Measurements from ENCODE around the gene BOC. TPM values are rescaled to one million over a fixed set of nuclear protein-coding genes. Genes with fewer than 3 reads are reported as not detected.

Gene BOC
- total RNA-seq, 1 experiment from 2014 or later: 3.5 TPM

DNA sequence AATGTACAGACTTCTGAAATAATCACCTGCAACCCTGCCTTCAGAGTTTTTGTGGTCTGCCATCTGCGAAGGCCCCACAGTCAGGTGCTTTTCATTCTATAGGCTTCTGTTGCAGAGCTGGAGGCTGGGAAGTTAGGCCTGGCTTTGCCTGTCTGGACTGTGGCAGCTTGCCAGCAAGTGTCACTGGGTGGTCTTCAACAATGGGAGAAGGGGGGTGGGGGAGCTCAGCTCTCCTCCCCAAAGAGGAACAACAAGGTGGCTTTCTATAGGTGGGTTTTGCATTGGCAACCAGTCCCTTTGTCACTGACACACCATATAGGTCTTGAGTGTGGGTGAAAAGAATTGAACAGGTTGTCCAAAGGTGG lies 7.3 kb downstream of the BOC start:
- Histone ChIP-seq H2AK5ac (ENCODE audit: insufficient read length, low read length) (no peak overlapping the region), H2BK5ac (ENCODE audit: insufficient read length, low read length) (no peak overlapping the region), H3T11ph (ENCODE audit: low read length) (no peak overlapping the region), H3K56ac (ENCODE audit: insufficient read length, low read depth, low read length) (no peak overlapping the region), H2AFZ (ENCODE audit: low read length) (no peak overlapping the region), H3K4me1 (ENCODE audit: insufficient read depth, low read length) (peaks cover 3% of the 10 kb centered on the region; the same call in 1 of the 2 replicates), H3K23me2 (ENCODE audit: insufficient read length, low read depth, low read length, poor library complexity, severe bottlenecking) (no peaks in the 10 kb centered on the region), H2BK120ac (ENCODE audit: low read depth, low read length, poor library complexity, severe bottlenecking) (no peak overlapping the region), H4K91ac (ENCODE audit: insufficient read length, low read depth, low read length) (no peak overlapping the region), H3K79me2 (ENCODE audit: insufficient read depth, low read length) (no peaks in the 10 kb centered on the region), H3K9ac (ENCODE audit: extremely low read depth, insufficient read length, low read length) (no peak overlapping the region), H2BK20ac (ENCODE audit: low read depth, low read length, poor library complexity, severe bottlenecking) (no peak overlapping the region), H4K20me1 (ENCODE audit: control insufficient read depth, insufficient read depth, insufficient read length) (no peaks in the 10 kb centered on the region), H4K8ac (replicated peaks; ENCODE audit: insufficient read length, low read depth, low read length) (no peak overlapping the region), H3K27ac (ENCODE audit: insufficient read length, low read depth, low read length) (no peak overlapping the region), H4K5ac (ENCODE audit: insufficient read length, low read depth, low read length) (no peak overlapping the region), H3K14ac (ENCODE audit: insufficient read depth, low read length) (no peak overlapping the region), H3K9me3 (ENCODE audit: control insufficient read depth, low read depth, low read length) (no peaks in the 10 kb centered on the region), H2BK15ac (ENCODE audit: low read depth, low read length) (no peak overlapping the region), H3K27me3 (ENCODE audit: insufficient read depth, low read length) (peaks cover 3% of the 10 kb centered on the region; the same call in 1 of the 2 replicates), H3K4ac (ENCODE audit: low read depth, low read length) (no peak overlapping the region), H3K4me2 (ENCODE audit: insufficient read depth, insufficient read length, low read length) (no peak overlapping the region), H3K79me1 (ENCODE audit: insufficient read depth, low read depth, low read length, poor library complexity, severe bottlenecking) (no peaks in the 10 kb centered on the region), H3K23ac (ENCODE audit: insufficient read length, low read depth, low read length) (no peak overlapping the region), H3K18ac (ENCODE audit: insufficient read length, low read depth, low read length) (no peak overlapping the region), H2BK12ac (ENCODE audit: insufficient read length, low read depth, low read length) (no peak overlapping the region)
- no CpG with 5 or more reads among the region's 1 CpG for WGBS (ENCODE audit: extremely low coverage, insufficient read length, low lambda C conversion rate)
- TF ChIP-seq, protein P1, sequence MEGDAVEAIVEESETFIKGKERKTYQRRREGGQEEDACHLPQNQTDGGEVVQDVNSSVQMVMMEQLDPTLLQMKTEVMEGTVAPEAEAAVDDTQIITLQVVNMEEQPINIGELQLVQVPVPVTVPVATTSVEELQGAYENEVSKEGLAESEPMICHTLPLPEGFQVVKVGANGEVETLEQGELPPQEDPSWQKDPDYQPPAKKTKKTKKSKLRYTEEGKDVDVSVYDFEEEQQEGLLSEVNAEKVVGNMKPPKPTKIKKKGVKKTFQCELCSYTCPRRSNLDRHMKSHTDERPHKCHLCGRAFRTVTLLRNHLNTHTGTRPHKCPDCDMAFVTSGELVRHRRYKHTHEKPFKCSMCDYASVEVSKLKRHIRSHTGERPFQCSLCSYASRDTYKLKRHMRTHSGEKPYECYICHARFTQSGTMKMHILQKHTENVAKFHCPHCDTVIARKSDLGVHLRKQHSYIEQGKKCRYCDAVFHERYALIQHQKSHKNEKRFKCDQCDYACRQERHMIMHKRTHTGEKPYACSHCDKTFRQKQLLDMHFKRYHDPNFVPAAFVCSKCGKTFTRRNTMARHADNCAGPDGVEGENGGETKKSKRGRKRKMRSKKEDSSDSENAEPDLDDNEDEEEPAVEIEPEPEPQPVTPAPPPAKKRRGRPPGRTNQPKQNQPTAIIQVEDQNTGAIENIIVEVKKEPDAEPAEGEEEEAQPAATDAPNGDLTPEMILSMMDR (conservative IDR thresholded peaks at IDR 0.05): no peak
- Mint-ChIP-seq H3K4me1 (peaks cover 34 to 44% of the 10 kb centered on the region in 2 experiments), H3K27ac (no peak overlapping the region), H3K4me3 (no peak overlapping the region), H3K9me3 (no peaks in the 10 kb centered on the region), H3K36me3 (ENCODE audit: insufficient read depth in 1 of 3, low read depth in 3 of 3) (peaks cover 0 to 23% (median 8%) of the 10 kb centered on the region in 3 experiments; a peak in 5 of 7 replicates), H3K27me3 (ENCODE audit: low read depth) (peaks cover 23% of the 10 kb centered on the region)
- no peak for DNase-seq
